LHCN-M2 (cell line): ENCODE measurements around the gene INHBA. TPM values are rescaled to one million over a fixed set of nuclear protein-coding genes. Genes with fewer than 3 reads are reported as not detected.
A peak's percentile ranks its signal among the peaks of the same experiment; 100 is the strongest.

Source experiments
- DNase-seq: peaks from one replicate; pipeline ENCODE4 v3.0.0-alpha.2; 2012; ENCODE audit warnings: low read depth
- polyA plus RNA-seq: library from polyadenylated mRNA; unstranded; fragments of >200 nt; gene quantifications from one replicate; pipeline ENCODE4 v1.2.1, GENCODE V29; 2012; ENCODE audit warnings: missing spikeins
- total RNA-seq: library from RNA; depleted of rRNA; stranded (reverse); fragments of >200 nt; gene quantifications from 2 replicates; pipeline ENCODE4 v1.2.3, GENCODE V29; 2014; rRNA removed

Gene INHBA
- 3.0 and 3.6 TPM in 2 replicates for total RNA-seq
- polyA plus RNA-seq, result 37.6 TPM

DNA sequence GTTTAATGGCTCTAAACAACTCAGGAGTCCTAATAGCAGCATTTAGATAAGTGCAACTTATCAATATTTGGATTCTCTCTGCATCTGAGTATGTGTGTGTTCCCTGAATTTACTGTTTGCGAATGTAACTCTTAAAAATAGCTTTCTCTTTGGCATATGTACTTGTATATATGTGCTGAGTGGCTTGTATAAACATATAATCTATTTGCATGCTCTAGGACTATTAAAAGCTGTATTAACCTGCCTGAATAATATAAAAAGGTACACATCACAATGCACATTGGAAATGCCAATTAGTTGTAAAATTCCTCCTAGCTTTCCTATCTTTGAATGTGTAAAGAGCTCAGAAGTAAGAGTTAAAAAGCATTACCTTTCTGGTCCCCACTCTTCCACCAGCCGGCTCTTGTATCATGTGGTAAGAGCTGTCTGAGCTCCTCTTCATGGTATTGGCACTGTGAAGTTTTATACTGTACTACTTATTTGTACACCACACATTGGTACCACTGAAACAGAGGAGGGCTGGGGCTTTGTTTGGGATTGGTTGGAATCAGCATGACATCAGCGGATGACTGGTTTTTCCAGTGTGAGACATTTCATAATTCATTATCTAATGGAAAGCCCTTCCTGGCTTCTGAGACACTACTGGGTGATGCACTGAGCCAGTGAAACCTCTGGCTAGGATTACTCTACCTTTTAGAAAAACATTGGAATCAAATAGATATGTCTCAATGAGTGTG lies at the start of gene INHBA:
Gene INHBA, minus strand, starts transcription at position 456 of the 737 bp plus-strand sequence. CDS start 2,716 bp downstream, outside the sequence.
- DNase-seq, result peak; percentile 84

GRCh38 chr7:41752615-41753014 lies 49.7 kb upstream of the INHBA start:
- no peak for DNase-seq

GRCh38 chr7:41750661-41751540 lies 48.0 kb upstream of the INHBA start:
- no peak for DNase-seq

DNA sequence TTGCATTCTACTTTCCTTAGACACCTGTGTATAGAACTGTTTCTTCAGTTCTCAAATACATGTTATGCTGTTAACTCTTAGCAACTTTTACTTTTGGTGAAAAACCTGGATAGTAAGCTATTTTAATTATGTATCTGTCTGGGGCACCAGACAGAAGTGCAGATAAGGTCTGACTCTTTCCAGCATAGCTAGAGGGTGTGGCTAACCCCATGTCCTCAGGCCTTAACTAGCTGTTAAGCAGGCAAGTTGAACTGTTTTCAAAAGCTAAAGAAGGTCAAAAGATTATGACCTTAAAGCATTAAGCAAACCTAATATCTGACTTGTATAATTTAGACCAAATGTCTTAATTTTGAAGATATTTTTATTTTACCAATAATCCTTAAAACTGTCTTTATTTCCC lies 45.1 kb upstream of the INHBA start:
- DNase-seq, result no peak

GRCh38 chr7:41745451-41745850 lies 42.6 kb upstream of the INHBA start:
- DNase-seq, result no peak

DNA sequence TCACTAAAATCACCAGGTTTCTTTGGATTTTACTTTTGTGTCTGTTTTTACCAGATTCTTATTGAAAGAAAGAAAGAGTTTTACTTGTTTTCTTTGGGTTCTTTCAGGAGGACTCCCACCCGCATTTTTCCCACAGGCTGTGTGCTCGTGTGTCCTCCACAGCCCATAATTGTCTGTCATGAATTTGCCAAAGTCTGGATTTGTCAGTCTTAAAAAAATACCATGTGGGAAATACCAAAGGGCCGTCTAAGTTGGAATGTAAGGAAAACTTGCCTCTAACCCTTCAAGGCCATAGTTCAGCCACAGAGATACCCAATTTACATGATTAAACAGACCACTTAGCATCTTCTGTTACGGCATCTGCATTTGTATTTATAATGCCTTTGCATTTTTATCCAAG lies 41.3 kb upstream of the INHBA start:
- DNase-seq, result no peak

DNA sequence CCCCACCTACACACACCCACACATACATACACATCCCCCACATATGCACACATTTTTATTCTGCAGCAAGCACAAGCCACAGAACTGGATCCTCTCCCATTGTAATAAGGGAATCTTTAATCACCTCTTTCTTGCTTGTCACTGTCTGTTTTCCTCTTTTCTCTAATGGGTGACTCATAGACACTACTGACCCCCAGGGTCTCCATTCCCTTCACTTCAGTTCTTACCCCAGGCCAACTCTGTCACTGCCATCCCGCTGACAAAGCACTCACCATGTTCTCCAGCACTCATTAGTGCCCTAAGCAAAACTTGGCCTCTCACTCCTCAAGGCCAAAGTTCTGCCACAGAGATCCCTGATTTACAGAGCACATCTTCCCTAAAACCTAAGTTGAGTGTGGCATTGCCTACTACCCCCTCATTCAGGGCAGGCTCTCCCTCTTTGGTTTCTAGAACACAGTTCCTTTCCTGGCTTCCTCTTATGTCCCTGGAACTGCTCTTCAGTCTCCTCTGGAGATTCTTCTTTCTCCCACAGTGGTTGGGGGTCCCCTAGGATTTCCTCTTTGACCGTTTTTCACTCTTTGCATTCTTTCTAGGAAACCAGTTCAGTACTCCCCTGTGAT lies 39.6 kb upstream of the INHBA start:
- no peak for DNase-seq

GRCh38 chr7:41738806-41739205 lies 35.9 kb upstream of the INHBA start:
- no peak for DNase-seq

GRCh38 chr7:41738336-41738735 lies 35.4 kb upstream of the INHBA start:
- no peak for DNase-seq

DNA sequence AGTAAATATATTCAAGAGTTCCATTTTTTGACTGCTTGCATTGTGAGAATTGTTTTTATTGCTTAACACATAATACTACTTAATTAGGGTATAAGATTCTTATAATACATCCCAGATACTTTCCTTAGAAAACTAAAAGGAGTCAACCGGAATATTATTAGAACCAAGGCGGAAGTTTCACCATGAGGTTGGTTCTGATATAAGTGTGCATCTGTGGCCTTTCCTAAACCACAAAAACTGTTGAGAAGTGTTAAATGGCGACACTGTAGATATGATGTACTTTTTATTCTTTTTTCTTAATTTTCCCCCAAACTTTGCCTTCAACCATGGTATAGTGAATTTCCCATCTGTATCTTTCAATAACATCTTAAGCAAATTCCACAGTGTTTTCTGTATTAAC lies 32.3 kb upstream of the INHBA start:
- no peak for DNase-seq

GRCh38 chr7:41732843-41733306 lies 30.0 kb upstream of the INHBA start:
- DNase-seq, result no peak

GRCh38 chr7:41732436-41732785 lies 29.5 kb upstream of the INHBA start:
- DNase-seq, result no peak

- no peak for DNase-seq
These were observed 28.9 kb upstream of the INHBA start for GRCh38 chr7:41731493-41732435.

GRCh38 chr7:41730668-41731067 lies 27.8 kb upstream of the INHBA start:
- DNase-seq, result no peak

DNA sequence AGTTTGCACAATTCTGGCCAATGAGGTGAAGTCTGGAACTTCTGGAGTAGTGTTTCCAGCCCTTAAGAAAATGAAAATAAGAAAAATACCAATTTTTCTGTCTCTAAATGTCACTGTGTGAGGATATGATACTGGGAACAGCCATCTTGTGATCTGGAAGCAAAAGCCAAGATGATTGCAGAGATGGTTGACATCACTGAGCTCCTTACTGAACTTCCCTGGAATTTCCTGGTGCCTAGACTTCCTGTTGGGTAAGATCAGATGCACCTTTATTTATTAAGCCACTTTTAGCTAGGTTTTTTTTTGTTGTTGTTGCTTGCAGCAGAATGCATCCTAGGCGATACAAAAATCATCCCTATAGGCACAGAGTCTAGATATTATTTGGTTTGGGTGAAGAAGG lies 27.3 kb upstream of the INHBA start:
- DNase-seq, result no peak

- no peak for DNase-seq
These were observed 26.2 kb upstream of the INHBA start for GRCh38 chr7:41729059-41729458.

GRCh38 chr7:41725013-41725412 lies 22.1 kb upstream of the INHBA start:
- no peak for DNase-seq

DNA sequence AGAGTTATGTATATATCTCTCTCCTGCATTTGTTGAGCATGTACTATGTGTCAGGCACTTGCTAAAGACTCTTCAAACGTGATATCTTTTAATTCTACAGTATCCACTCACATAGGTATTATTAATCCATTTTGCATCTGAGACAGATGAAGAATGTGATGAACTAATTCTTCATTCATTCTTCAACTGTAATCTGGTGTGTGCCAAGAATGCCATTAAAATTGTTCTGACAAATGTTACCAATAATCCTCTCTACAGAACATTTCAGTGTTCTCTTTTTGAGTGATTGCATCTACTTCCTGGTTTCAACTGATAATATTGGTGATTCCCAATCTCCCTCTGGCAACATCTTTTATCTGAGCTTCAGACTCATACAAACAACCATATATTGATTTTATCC lies 18.0 kb upstream of the INHBA start:
- DNase-seq, result no peak

DNA sequence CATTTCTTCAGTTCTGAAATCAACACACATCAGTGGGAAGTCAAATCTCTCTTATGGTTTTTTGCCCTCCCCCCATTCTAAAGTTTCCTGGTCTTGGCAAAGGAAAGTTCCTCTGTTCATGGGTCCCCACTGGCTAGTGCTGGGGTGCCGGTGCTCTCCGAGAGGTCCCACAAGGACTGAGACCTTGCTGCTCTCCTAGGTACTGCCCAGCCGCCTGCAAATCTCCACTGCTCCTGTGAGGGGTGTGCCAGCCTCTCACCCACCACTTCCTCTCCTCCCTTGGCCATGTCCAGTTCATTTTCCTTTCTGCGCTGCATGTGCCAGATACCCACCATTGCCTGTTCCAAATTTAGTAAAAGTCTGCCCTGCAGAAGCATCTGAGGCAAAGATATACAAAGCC lies 17.2 kb upstream of the INHBA start:
- no peak for DNase-seq

DNA sequence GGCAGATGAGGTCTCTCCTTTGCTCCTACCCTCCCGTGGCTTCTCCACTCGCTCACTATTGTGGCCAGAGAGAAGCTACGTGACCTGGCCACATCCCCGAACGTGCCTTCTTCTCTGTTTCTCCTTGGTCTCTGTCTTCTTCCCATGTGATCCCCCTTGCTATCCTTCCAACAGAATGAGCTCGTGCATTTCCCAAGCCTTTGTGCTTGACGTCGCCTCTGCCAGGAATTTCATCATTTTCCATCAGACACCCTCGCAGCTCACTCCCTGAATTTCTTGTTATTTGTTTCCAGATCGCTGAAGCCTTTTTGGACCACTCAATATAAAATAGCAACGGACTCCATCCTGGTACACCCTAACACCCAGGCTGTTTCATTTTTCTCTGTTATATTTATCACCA lies 13.8 kb upstream of the INHBA start:
- no peak for DNase-seq

- DNase-seq, result no peak
These were observed 12.1 kb upstream of the INHBA start for GRCh38 chr7:41715000-41715399.
